HepG2 (cell line): Measurements from ENCODE around the gene PSAPL1. TPM values are rescaled to one million over a fixed set of nuclear protein-coding genes. Genes with fewer than 3 reads are reported as not detected.

Source experiments
- ATAC-seq: fragments of 200-7000 bp; cut with Tn5 transposase; 3 replicates; pipeline ENCODE4 v1.9.1; 2020; ENCODE audit warnings: mild to moderate bottlenecking, moderate library complexity
- BruUV-seq: library from RNA; stranded (reverse); fragments of 400-500 nt; replicated peaks from 2 replicates; lab custom pipeline; 2021; lab: Mats Ljungman, UMichigan
- CTCF ChIA-PET: fragments of 300-600 bp; formaldehyde crosslinking; extraction: SDS; loops from one replicate; lab custom pipeline; 2021; ENCODE audit warnings: low total read pairs, inconsistent platforms, low intra/inter-chr PET ratio; lab: Yijun Ruan, JAX
- POLR2A ChIA-PET: fragments of 350-600 bp; sonication (Branson Sonifier 250); formaldehyde crosslinking; loops from one replicate; lab custom pipeline; 2020; ENCODE audit warnings: antibody characterized with exemption, inconsistent platforms; lab: Yijun Ruan, JAX
- DNase-seq: peaks from one replicate; pipeline ENCODE4 v3.0.0-alpha.2; 2015; ENCODE audit warnings: low spot score
- FAIRE-seq: peaks from 3 replicates; lab custom pipeline; 2011; peaks lifted over from hg19 to GRCh38; lab: Jason Lieb, UNC
- H2AFZ ChIP-seq: one replicate; pipeline ENCODE4 v1.6.1; 2011; ENCODE audit warnings: low read length, inconsistent platforms
- H3K27ac ChIP-seq: fragments of 300-600 bp; 3 replicates; pipeline ENCODE4 v1.8.0; 2011; ENCODE audit warnings: mixed run types, mild to moderate bottlenecking, mixed read lengths, low read length, inconsistent platforms; ENCODE audit not compliant: insufficient read depth; ENCODE audit errors: extremely low read length
- H3K27me3 ChIP-seq, 2 experiments: fragments of 200-600 bp in 1 of 2; 2 replicates in 1 of 2; 3 replicates in 1 of 2; pipeline versions ENCODE4 v1.6.0 to v1.8.0; 2011; ENCODE audit warnings: low read length in 2 of 2, mild to moderate bottlenecking in 2 of 2, moderate library complexity in 2 of 2, inconsistent platforms in 1 of 2; ENCODE audit not compliant: insufficient read depth in 2 of 2, control insufficient read depth in 1 of 2
- H3K36me3 ChIP-seq, 2 experiments: fragments of 200-600 bp in 1 of 2; replicated peaks in 1 of 2; 2 replicates in 1 of 2; 3 replicates in 1 of 2; pipeline versions ENCODE4 v1.5.1 to v1.8.0; 2011; ENCODE audit warnings: low read length in 2 of 2, inconsistent platforms in 1 of 2; ENCODE audit not compliant: insufficient read depth in 2 of 2, control insufficient read depth in 1 of 2
- H3K4me1 ChIP-seq: 2 replicates; pipeline ENCODE4 v1.5.1; 2012; ENCODE audit warnings: low read length, inconsistent platforms; ENCODE audit not compliant: insufficient read depth
- H3K4me2 ChIP-seq: 2 replicates; pipeline ENCODE4 v1.6.0; 2011; ENCODE audit warnings: low read depth, low read length, inconsistent platforms
- H3K4me3 ChIP-seq, 3 experiments: fragments of 200-600 bp in 1 of 3; sonication (generic), shearing (Covaris generic) in 1 of 3; replicated peaks in 1 of 3; 2 replicates each; pipeline ENCODE4 v1.5.1; 2011 to 2016; ENCODE audit warnings: low read length in 3 of 3, inconsistent platforms in 2 of 3, low read depth in 2 of 3, mild to moderate bottlenecking in 2 of 3, control low read depth in 1 of 3, mixed read lengths in 1 of 3; ENCODE audit not compliant: insufficient read depth in 1 of 3
- H3K79me2 ChIP-seq: one replicate; pipeline ENCODE4 v1.6.1; 2011; ENCODE audit warnings: low read length, inconsistent platforms; ENCODE audit not compliant: insufficient read depth
- H3K9ac ChIP-seq: 2 replicates; pipeline ENCODE4 v1.6.0; 2011; ENCODE audit warnings: mild to moderate bottlenecking, low read depth, low read length, inconsistent platforms; ENCODE audit not compliant: insufficient read depth
- H3K9me3 ChIP-seq: 2 replicates; pipeline ENCODE4 v1.5.1; 2012; ENCODE audit warnings: mild to moderate bottlenecking, low read length
- H4K20me1 ChIP-seq: 2 replicates; pipeline ENCODE4 v1.6.0; 2011; ENCODE audit warnings: inconsistent platforms, mild to moderate bottlenecking, low read length, moderate library complexity; ENCODE audit not compliant: insufficient read depth
- ETV5 ChIP-seq: IDR thresholded peaks from 2 replicates; pipeline ENCODE4 v1.6.1; 2018; ENCODE audit warnings: missing biosample characterization, missing genetic modification reagents, inconsistent platforms, borderline replicate concordance
- FOXK1 ChIP-seq: sonication (generic); formaldehyde crosslinking; IDR thresholded peaks from 2 replicates; pipeline ENCODE4 v1.4.0; 2020; ENCODE audit warnings: low read depth, missing genetic modification reagents, borderline replicate concordance
- FOXP1 ChIP-seq, 2 experiments: fragments of 450-650 bp in 1 of 2; IDR thresholded peaks; 2 replicates each; pipeline ENCODE4 v1.6.1; 2017 to 2018; ENCODE audit warnings: antibody characterized with exemption in 1 of 2
- GLMP ChIP-seq: sonication (generic); formaldehyde crosslinking; IDR thresholded peaks from 2 replicates; pipeline ENCODE4 v1.9.0; 2021; ENCODE audit warnings: missing genetic modification reagents, mild to moderate bottlenecking, borderline replicate concordance
- HMG20B ChIP-seq: conservative IDR thresholded peaks from 2 replicates; pipeline ENCODE4 v1.6.1; 2016; ENCODE audit warnings: missing genetic modification reagents, missing compliant biosample characterization
- MTA1 ChIP-seq: sonication (generic); formaldehyde crosslinking; IDR thresholded peaks from 2 replicates; pipeline ENCODE4 v1.4.0; 2020; ENCODE audit warnings: missing genetic modification reagents, mild to moderate bottlenecking, borderline replicate concordance
- MTA3 ChIP-seq: sonication (generic); formaldehyde crosslinking; IDR thresholded peaks from 2 replicates; pipeline ENCODE4 v1.4.0; 2020; ENCODE audit warnings: missing genetic modification reagents
- MYPOP ChIP-seq: sonication (generic); formaldehyde crosslinking; IDR thresholded peaks from 2 replicates; pipeline ENCODE4 v1.8.1; 2023; ENCODE audit warnings: mild to moderate bottlenecking, moderate library complexity, missing genetic modification reagents
- NCOA1 ChIP-seq: sonication (generic); formaldehyde crosslinking; IDR thresholded peaks from 2 replicates; pipeline ENCODE4 v1.9.0; 2021; ENCODE audit warnings: missing genetic modification reagents
- NFRKB ChIP-seq: fragments of 450-650 bp; IDR thresholded peaks from 2 replicates; pipeline ENCODE4 v1.6.1; 2017
- PHF20 ChIP-seq: sonication (generic); formaldehyde crosslinking; IDR thresholded peaks from 2 replicates; pipeline ENCODE4 v1.5.0; 2020; ENCODE audit warnings: mild to moderate bottlenecking, missing genetic modification reagents
- PHF5A ChIP-seq: IDR thresholded peaks from one replicate; pipeline ENCODE4 v1.6.1; 2018; ENCODE audit warnings: low read depth, missing genetic modification reagents; ENCODE audit not compliant: unreplicated experiment
- PHF8 ChIP-seq: sonication (generic); formaldehyde crosslinking; IDR thresholded peaks from 2 replicates; pipeline ENCODE4 v1.5.0; 2020; ENCODE audit warnings: missing genetic modification reagents
- RFX1 ChIP-seq: fragments of 450-650 bp; IDR thresholded peaks from 2 replicates; pipeline ENCODE4 v1.6.1; 2017
- SALL2 ChIP-seq: sonication (generic); formaldehyde crosslinking; IDR thresholded peaks from 2 replicates; pipeline ENCODE4 v1.8.1; 2023; ENCODE audit warnings: mild to moderate bottlenecking, missing genetic modification reagents, inconsistent platforms
- ZBTB7A ChIP-seq: sonication (generic); formaldehyde crosslinking; IDR thresholded peaks from 2 replicates; pipeline ENCODE4 v1.8.0; 2022; ENCODE audit warnings: mild to moderate bottlenecking, missing genetic modification reagents
- ZKSCAN5 ChIP-seq: sonication (generic); formaldehyde crosslinking; IDR thresholded peaks from 2 replicates; pipeline ENCODE4 v1.5.1; 2020; ENCODE audit warnings: mild to moderate bottlenecking, missing genetic modification reagents
- ZNF350 ChIP-seq: sonication (generic); formaldehyde crosslinking; IDR thresholded peaks from 2 replicates; pipeline ENCODE4 v1.4.0; 2020; ENCODE audit warnings: mild to moderate bottlenecking, low read depth, missing genetic modification reagents, borderline replicate concordance
- ZNF83 ChIP-seq: sonication (generic); formaldehyde crosslinking; IDR thresholded peaks from 2 replicates; pipeline ENCODE4 v1.4.0; 2020; ENCODE audit warnings: missing genetic modification reagents, mild to moderate bottlenecking, borderline replicate concordance
- WGBS: methylation state at CpG from one replicate; pipeline ENCODE4 v1.1.6; 2017; ENCODE audit warnings: low lambda C conversion rate; 5-methylcytosine and 5-hydroxymethylcytosine counted together
- in situ Hi-C: cut with HindIII; loops from 2 replicates; pipeline ENCODE4 v1.10.0; 2017; ENCODE audit warnings: low pct_unique_long_range_greater_than_20kb; ENCODE audit not compliant: extremely low pct_ligation_motif_present
- intact Hi-C: fragments of 100-400 bp; cut with micrococcal nuclease; formaldehyde crosslinking; loops from one replicate; pipeline ENCODE4 v1.10.0; 2022; ENCODE audit not compliant: unreplicated experiment
- polyA plus RNA-seq, 8 experiments: library from polyadenylated mRNA; depleted of rRNA in 3 of 8; stranded (reverse) in 7 of 8; unstranded in 1 of 8; fragments of >200 nt; fragmentation: Illumina TruSeq in 4 of 8; extraction: Trizol in 4 of 8; gene quantifications; 2 replicates each; pipeline versions ENCODE4 v1.2.1 to v1.2.3, GENCODE V29; 2011 to 2016; ENCODE audit warnings: low read depth in 4 of 8, missing spikeins in 1 of 8, mixed read lengths in 1 of 8; ENCODE audit not compliant: insufficient read depth in 1 of 8
- total RNA-seq, 5 experiments: library from RNA; depleted of rRNA; stranded (reverse); fragments of >200 nt; fragmentation: Illumina TruSeq; extraction: Trizol; gene quantifications; 2 replicates each; pipeline ENCODE4 v1.2.3, GENCODE V29; 2016; ENCODE audit warnings: low read depth in 1 of 5

Gene PSAPL1
- total and polyA plus RNA-seq, 2 of the 13 experiments (the other 11 are each of a cell fraction or from before 2014, with no cell fraction given): 0.02 to 0.16 TPM

- DNase-seq (no peak), FAIRE-seq (no peak)
- no peaks in the 10 kb centered on the region for H4K20me1 ChIP-seq
- no peak overlapping the region for H3K4me2 ChIP-seq
- 27% methylated on average over 16 of the region's 19 CpGs for WGBS
- H3K36me3 ChIP-seq: no peaks in the 10 kb centered on the region
- intact Hi-C loops: no loop called here
- TF ChIP-seq ZNF350: no peak
- no peak for TF ChIP-seq PHF5A (CRISPR knock-in tag)
- no peak for TF ChIP-seq ZNF83 (CRISPR knock-in tag)
- no peak for TF ChIP-seq PHF20
- no peak for TF ChIP-seq ZBTB7A
- TF ChIP-seq HMG20B (CRISPR knock-in tag): no peak
- TF ChIP-seq GLMP: no peak
- TF ChIP-seq FOXK1 (CRISPR knock-in tag): no peak
- no peak for TF ChIP-seq NFRKB
- TF ChIP-seq ETV5 (CRISPR knock-in tag): no peak
- no peak for TF ChIP-seq RFX1
- no peak for TF ChIP-seq ZKSCAN5 (CRISPR knock-in tag)
- no peak for TF ChIP-seq PHF8
- TF ChIP-seq SALL2: no peak
- no peak for TF ChIP-seq MTA3
- TF ChIP-seq MTA1 (CRISPR knock-in tag): no peak
- no peak for TF ChIP-seq MYPOP
- TF ChIP-seq NCOA1: no peak
- no peak for TF ChIP-seq FOXP1 (IDR thresholded peaks at IDR 0.05)
- TF ChIP-seq FOXP1 (CRISPR knock-in tag; IDR thresholded peaks at IDR 0.05): no peak
- TF ChIP-seq, all 625 proteins: peak for 0
- no peaks in the 10 kb centered on the region for H3K79me2 ChIP-seq
- no peaks in the 10 kb centered on the region for H3K4me1 ChIP-seq
- CTCF ChIA-PET: no interaction called here
- no peak overlapping the region for H3K27ac ChIP-seq
- POLR2A ChIA-PET: no interaction called here
- H3K9ac ChIP-seq: no peak overlapping the region
- no peak for ATAC-seq
- BruUV-seq: no TSS peak
- in situ Hi-C loops: no loop called here
- peaks cover 1 to 39% of the 10 kb centered on the region in 2 experiments; a peak in 4 of 5 replicates for H3K27me3 ChIP-seq
- no peak overlapping the region for H2AFZ ChIP-seq
- H3K4me3 ChIP-seq: no peak overlapping the region
- H3K9me3 ChIP-seq: no peaks in the 10 kb centered on the region
Observed at GRCh38 chr4:7472442-7473013, 37.8 kb upstream of the PSAPL1 start.
